Mononuclear cell (primary cell): ENCODE data around the gene RNU6-9. TPM values are rescaled to one million over a fixed set of nuclear protein-coding genes. Genes with fewer than 3 reads are reported as not detected.
A peak's percentile ranks its signal among the peaks of the same experiment; 100 is the strongest.

Experiments
- H3K27me3 ChIP-seq: 2 replicates; pipeline ENCODE4 v1.6.0; 2011; ENCODE audit warnings: low read length, control low read depth; ENCODE audit not compliant: insufficient read depth
- H3K4me1 ChIP-seq: 2 replicates; pipeline ENCODE4 v1.5.1; 2011; ENCODE audit warnings: mild to moderate bottlenecking, low read length, control low read depth; ENCODE audit not compliant: insufficient read depth
- H3K4me3 ChIP-seq: 2 replicates; pipeline ENCODE4 v1.5.1; 2011; ENCODE audit warnings: mild to moderate bottlenecking, low read length, moderate library complexity
- H3K9me3 ChIP-seq: 2 replicates; pipeline ENCODE4 v1.5.1; 2011; ENCODE audit warnings: low read depth, mild to moderate bottlenecking, control low read depth, low read length
- total RNA-seq: library from RNA; depleted of rRNA; stranded (reverse); fragments of >200 nt; gene quantifications from one replicate; pipeline ENCODE4 v1.2.3, GENCODE V29; 2012

Gene RNU6-9
- total RNA-seq, 1 donor: not detected

DNA sequence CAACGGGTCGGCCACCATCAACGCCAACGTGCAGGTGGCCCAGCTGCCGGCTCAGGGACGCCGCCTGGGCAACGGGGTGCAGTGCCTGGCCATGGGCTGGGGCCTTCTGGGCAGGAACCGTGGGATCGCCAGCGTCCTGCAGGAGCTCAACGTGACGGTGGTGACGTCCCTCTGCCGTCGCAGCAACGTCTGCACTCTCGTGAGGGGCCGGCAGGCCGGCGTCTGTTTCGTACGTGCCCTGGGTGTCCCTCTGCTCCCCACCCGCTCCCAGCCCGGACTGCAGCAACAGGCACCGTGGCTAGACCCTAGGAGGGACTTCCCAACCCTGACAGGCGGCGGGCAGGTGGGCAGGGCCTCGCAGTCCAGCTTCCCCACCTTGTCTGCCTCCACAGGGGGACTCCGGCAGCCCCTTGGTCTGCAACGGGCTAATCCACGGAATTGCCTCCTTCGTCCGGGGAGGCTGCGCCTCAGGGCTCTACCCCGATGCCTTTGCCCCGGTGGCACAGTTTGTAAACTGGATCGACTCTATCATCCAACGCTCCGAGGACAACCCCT, 37.6 kb upstream of the RNU6-9 start:
- Histone ChIP-seq H3K4me3 (no peak overlapping the region), H3K4me1 (peaks cover 41% of the 10 kb centered on the region), H3K27me3 (no peaks in the 10 kb centered on the region), H3K9me3 (no peaks in the 10 kb centered on the region)

DNA sequence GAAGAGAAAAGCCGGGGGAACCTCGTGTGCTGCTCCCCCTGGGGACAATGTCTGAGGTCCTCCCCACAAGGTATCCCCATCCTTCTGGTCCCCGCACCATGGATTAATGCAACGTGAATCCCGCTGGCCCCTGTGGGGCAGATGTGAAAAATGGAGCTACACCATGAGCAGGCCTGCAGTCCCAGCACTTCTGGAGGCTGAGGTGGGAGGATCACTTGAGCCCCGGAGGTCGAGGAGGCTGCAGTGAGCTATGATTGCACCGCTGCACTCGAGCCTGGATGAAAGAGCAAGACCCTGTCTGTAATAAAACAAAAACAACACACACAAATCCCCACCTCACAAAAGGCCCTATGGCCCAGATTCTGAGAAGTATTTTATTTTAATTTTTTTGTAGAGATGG, 35.0 kb upstream of the RNU6-9 start:
- Histone ChIP-seq H3K27me3 (no peaks in the 10 kb centered on the region), H3K4me3 (no peak overlapping the region), H3K4me1 (peaks cover 41% of the 10 kb centered on the region), H3K9me3 (no peaks in the 10 kb centered on the region)

DNA sequence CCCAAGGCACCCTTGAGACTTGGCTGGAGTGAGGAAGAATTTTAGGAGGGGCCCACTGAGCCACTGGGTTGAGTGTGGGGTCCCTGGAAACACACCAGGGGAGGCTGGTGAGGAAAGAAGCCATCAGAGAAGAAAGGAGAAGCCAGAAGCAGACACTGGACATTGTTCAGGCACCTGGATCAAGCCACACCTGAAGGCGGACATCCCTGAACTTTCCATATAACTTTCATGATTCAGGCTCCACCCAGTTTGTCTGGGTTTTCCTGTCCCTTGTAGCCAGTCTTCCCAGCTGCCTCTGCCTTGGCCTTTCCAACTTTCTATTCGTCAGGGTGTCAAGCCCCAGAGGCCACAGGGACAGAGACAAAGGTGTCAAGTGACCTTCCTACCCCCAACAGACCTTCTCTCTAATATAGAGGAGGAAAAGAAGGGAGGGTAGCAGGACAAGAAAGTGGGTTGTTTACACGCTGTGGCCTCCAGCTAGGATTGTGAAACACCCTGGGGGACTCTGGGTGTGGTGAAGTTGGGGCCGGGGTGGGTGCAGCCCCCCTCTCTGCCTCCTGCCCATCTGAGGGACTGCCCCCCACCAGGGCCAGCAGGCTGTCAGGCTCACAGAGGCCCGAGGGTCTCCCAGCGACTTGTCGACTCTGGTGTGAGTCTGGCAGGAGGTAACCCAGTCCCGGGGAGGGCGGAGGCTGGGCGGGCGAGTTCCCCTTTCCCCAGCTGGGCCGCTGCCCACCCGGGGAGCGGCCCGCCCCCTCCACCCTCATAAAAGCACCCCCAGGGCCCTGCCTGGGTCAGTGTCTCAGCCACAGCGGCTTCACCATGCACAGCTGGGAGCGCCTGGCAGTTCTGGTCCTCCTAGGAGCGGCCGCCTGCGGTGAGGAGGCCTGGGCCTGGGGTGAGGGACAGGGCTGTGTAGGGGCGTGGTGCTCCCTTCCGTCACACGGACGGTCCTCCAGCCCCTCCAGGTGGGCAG, 34.1 kb upstream of the RNU6-9 start, which contains the start of gene CFD:
Gene CFD, plus strand, starts transcription at position 797 of the 976 bp plus-strand sequence. Its CDS starts 26 bp downstream, at position 823.
- H3K9me3 ChIP-seq: no peaks in the 10 kb centered on the region
- peaks cover 49% of the 10 kb centered on the region for H3K4me1 ChIP-seq
- peak within 1 kb of the TSS; percentile 38 for H3K4me3 ChIP-seq
- H3K27me3 ChIP-seq: no peaks in the 10 kb centered on the region

DNA sequence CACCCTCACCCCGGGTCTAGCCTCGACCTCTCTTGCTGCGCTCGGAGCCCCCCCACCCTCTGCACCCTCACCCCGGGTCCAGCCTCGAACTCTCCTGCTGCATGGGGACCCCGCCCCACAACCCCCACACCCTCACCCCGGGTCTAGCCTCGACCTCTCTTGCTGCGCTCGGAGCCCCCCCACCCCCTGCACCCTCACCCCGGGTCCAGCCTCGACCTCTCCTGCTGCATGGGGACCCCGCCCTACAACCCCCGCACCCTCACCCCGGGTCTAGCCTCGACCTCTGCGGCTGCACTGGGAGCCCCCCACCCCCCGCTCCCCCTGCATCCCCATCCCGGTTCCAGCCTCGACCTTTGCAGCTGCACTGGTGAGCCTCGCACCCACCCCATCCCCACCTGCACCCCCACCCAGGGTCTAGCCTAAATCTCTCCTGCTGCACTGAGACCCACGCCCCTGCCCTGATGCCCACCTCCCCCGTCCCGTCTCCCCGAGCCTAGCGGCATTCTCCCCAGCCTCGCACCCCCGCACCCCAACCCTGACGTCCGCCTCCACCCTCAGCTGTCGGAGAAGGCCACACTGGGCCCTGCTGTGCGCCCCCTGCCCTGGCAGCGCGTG, 32.0 kb upstream of the RNU6-9 start:
- Histone ChIP-seq H3K27me3 (no peaks in the 10 kb centered on the region), H3K9me3 (no peaks in the 10 kb centered on the region), H3K4me1 (peaks cover 51% of the 10 kb centered on the region), H3K4me3 (no peak overlapping the region)

DNA sequence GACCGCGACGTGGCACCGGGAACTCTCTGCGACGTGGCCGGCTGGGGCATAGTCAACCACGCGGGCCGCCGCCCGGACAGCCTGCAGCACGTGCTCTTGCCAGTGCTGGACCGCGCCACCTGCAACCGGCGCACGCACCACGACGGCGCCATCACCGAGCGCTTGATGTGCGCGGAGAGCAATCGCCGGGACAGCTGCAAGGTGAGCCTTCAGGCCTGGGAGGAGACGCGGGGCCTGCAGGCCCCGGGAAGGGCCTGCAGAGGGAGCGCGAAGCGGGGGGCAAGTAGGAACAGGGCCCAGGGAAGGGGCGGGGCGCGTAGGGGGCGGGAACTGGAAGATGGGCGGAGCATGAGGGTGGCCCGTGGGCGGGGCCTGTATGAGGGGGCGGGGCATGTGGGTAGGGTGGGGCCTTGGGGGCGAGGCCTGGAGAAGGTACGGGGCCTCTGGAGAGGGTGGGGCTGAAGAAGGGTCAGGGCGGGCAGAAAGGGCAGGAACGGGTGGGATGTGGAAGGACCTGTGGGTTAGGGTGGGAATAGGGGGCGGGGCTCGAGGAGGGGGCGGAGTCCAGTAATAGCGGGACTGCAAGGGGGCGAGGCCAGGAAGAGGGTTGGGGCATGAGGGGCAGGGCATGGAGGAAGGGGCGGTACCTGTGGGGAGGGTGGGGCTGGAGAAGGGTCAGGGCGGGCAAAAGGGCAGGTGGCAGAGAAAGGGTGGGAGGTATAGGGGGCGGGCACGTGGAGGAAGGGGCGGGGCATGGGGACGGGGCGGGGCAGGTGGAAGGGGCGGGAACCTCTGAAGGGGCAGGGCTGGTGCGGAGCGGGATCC, 31.3 kb upstream of the RNU6-9 start:
- H3K4me1 ChIP-seq: peaks cover 51% of the 10 kb centered on the region
- no peaks in the 10 kb centered on the region for H3K27me3 ChIP-seq
- H3K9me3 ChIP-seq: no peaks in the 10 kb centered on the region
- no peak overlapping the region for H3K4me3 ChIP-seq

DNA sequence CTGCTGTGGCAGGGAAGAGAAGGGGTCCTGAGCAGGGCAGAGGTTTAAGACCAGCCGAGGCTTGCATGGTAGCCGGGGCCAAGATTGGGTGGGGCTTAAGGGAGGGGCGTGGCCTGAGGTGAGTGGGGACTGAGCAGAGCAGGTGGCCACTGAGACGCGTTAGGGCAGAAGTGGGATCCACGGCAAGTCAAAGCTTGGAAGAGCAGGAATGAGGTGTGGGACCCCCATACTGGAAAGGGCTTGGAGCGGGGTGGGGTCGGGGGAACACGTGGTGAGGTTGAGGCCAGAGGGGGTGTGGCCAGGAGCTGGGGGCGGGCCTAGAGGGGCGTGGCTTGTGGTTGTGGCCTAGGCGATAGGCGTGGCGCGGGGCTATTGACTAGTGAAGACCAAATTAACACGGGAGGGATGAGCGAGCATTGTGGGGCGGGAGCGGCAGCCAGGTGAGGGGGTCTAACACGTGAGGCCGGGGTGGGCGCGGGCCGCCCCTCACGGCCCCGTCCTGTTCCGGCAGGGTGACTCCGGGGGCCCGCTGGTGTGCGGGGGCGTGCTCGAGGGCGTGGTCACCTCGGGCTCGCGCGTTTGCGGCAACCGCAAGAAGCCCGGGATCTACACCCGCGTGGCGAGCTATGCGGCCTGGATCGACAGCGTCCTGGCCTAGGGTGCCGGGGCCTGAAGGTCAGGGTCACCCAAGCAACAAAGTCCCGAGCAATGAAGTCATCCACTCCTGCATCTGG, 30.5 kb upstream of the RNU6-9 start:
- Histone ChIP-seq H3K4me3 (no peak overlapping the region), H3K4me1 (peaks cover 48% of the 10 kb centered on the region), H3K27me3 (no peaks in the 10 kb centered on the region), H3K9me3 (no peaks in the 10 kb centered on the region)

DNA sequence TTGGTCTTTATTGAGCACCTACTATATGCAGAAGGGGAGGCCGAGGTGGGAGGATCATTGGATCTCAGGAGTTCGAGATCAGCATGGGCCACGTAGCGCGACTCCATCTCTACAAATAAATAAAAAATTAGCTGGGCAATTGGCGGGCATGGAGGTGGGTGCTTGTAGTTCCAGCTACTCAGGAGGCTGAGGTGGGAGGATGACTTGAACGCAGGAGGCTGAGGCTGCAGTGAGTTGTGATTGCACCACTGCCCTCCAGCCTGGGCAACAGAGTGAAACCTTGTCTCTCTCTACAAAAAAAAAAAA, 30.0 kb upstream of the RNU6-9 start:
- Histone ChIP-seq H3K4me1 (peaks cover 46% of the 10 kb centered on the region), H3K27me3 (no peaks in the 10 kb centered on the region), H3K4me3 (no peak overlapping the region), H3K9me3 (no peaks in the 10 kb centered on the region)

DNA sequence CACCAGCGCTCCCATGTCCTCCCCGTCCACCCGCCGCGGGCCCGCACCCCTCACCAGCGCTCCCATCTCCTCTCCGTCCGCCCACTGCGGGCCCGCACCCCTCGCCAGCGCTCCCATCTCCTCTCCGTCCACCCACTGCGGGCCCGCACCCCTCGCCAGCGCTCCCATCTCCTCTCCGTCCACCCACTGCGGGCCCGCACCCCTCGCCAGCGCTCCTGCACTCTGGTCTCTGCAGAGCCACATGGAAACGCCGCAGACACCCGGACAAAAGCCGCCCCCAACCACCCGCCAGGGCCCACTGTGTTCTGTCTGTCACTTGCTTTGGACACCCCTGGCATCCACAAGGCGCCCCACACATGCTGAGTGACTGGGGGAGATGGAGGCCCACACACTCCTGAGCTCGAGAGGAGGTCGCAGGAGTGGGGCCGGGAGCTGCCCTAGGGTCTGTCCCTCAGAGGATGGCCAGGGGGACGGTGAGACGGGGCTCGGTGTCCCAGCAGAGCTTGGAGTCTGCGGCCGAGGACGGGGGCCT, 26.4 kb upstream of the RNU6-9 start:
- Histone ChIP-seq H3K4me1 (peaks cover 20% of the 10 kb centered on the region), H3K9me3 (no peaks in the 10 kb centered on the region), H3K27me3 (no peaks in the 10 kb centered on the region), H3K4me3 (no peak overlapping the region)

DNA sequence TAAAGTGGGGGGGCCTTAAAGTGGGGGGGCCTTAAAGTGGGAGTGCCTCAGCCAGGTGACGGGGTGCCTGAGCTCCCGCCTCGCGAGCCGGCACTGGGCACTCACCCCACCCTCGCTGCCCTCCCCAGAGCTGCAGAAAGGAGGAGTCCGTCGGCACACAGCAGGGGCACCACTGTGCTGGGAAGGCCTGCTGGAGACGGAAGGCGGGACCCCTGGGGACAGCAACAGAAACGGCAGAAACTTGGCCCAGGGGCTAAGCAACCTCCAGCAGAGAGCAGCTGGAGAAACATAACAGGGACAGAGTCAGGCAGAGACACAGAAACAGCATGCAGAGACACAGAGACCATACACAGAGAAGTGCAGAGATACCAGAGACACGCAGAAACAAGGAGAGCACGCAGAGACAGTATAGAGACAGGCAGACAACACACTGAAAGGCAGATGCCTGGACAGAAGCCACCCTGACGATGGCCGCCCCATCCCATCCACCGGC, 25.9 kb upstream of the RNU6-9 start:
- Histone ChIP-seq H3K27me3 (no peaks in the 10 kb centered on the region), H3K9me3 (no peaks in the 10 kb centered on the region), H3K4me3 (no peak overlapping the region), H3K4me1 (peaks cover 25% of the 10 kb centered on the region)

DNA sequence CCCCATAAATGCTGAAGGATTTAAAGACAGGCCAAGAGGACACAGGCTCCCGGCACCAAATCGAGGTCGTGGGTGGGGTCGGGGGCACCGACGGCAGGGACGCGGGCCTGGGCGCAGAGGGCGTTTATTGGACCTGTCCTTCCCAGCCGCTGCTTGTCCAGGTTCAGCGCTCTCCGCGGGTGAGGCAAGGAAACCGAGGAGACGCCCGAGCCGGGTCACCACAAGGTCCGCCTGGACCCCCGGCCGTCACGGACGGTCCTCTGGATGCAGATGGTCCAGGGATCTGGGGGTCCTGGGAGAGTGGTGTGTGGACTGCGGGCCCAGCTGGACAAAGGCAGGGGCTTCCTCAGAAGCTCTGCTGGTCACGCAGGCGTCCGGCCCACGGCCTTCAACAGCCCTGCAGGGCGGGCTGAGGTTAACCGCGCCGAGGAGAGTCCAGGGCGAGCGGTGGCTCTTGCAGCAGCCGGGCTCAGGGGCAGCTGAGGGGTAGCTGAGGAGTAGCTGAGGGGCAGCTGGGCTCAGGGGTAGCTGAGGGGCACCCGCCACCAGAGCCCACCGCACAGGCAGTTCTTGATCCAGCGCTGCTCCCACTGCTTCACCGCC, 25.3 kb upstream of the RNU6-9 start:
- H3K4me1 ChIP-seq: peaks cover 20% of the 10 kb centered on the region

DNA sequence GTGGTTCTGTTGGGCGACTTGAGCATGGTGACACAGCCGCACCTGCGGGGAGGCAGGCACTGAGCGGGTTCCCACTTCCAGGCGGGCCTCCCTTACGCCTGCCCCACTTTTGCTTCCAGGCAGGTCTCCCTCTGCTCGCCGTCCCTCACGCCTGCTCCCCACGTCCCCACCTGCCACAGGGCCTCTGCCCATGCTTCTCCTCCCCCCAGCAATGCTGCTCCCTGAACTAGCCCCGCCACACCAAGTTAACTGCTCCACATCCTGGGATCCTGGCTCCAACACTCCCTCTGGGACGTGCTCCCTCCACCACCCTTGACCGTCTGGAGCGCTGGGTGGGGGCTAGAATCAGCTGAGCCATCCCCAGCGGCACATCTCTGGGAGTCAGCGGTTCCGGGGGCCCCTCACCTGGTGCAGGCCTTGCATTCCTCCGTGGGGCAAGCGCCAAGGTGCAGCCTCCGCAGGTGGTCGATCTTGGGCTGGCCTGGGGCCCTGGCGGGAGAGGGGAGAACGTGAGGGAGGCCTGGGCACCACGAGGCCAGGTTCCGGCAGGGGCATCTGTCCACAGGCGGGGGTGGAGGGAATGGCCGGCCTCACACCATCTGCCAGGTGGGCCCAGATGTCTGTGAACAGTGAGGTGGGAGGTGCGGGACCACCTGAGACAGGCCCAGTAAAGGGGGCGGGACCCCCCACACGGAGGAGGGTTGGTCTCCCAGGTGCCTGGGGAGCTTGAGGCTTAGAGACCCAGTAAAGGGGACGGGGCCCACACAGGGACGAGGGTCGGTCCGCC, 24.6 kb upstream of the RNU6-9 start:
- Histone ChIP-seq H3K4me1 (peaks cover 13% of the 10 kb centered on the region), H3K9me3 (no peaks in the 10 kb centered on the region), H3K27me3 (no peaks in the 10 kb centered on the region), H3K4me3 (no peak overlapping the region)

More for the DNA sequence above, 25.3 kb upstream of the RNU6-9 start:
- H3K4me3 ChIP-seq: no peak overlapping the region
- H3K9me3 ChIP-seq: no peaks in the 10 kb centered on the region
- no peaks in the 10 kb centered on the region for H3K27me3 ChIP-seq

DNA sequence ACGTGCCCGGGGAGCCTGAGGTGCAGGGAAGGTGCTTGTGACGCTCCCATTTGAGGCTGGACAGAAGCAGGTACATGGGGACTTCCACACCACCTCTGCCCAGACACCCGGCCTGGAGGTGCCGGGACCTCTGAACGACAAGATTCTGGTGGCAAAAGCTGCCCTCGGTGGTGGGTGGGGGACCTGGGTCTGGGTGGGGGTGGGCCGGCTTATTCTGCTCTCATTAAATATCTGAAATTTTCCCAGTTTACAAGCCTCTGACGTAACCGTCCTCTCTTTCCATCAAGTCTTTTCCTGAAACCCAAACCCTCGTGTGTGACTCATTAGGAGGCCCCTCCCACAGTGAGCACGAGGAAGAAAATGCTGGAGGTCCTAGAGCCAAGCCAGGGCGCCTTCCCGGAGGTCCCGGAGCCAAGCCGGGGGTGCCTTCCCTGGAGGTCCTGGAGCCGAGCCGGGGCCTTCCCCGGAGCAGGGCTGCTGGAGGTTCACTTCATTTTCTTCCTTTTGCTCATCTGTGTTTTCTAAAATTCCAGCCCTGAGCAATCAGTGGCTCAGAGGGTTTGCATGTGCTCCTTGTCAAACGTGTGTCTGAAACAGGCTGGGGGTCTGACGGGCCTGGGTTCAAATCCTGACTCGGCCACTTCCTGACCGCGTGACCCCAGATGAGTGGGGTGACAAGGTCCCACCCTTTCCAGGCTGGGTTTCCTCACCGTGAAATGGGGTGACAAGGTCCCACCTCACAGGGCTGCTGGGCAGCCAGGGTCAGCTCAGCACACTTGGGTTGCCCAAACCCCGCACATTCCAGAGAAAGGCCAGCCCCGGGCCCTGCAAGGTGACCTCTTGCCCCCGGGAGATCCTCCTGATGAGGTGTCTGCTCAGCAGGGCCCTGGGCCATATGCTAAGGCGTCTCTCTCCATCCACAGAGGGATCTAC, 23.8 kb upstream of the RNU6-9 start:
- H3K9me3 ChIP-seq: no peaks in the 10 kb centered on the region
- peaks cover 6% of the 10 kb centered on the region for H3K4me1 ChIP-seq
- H3K27me3 ChIP-seq: no peaks in the 10 kb centered on the region
- no peak overlapping the region for H3K4me3 ChIP-seq
